ENCODE data around the gene SUCLA2.
"Not testable (repeated sequence)": the region's sequence is repeated elsewhere in the genome, so short reads cannot be mapped to it uniquely, and the experiment has no call there.

- not testable (repeated sequence) for TF ChIP-seq CTCF (IDR thresholded peaks at IDR 0.05; ENCODE audit: low read depth, low read length); MAX (IDR thresholded peaks at IDR 0.05; ENCODE audit: low read depth, low read length); POLR2A (IDR thresholded peaks at IDR 0.05; ENCODE audit: extremely low read depth, insufficient read length); MYC (IDR thresholded peaks at IDR 0.05; ENCODE audit: low read depth, low read length)
These were observed 55.9 kb downstream of the SUCLA2 start for GRCh38 chr13:47945146-47945545.

Measured in NB4 (cell line).